Mesendoderm (in vitro differentiated cells): Measurements from ENCODE around the gene GRIK4.
"Not testable (repeated sequence)": the region's sequence is repeated elsewhere in the genome, so short reads cannot be mapped to it uniquely, and the experiment has no call there.

ENCODE experiments used
- DNase-seq: peaks from one replicate; pipeline ENCODE4 v3.0.0; 2013
- H2AK5ac ChIP-seq: 2 replicates; pipeline ENCODE4 v1.6.1; 2013; ENCODE audit warnings: low read length, inconsistent platforms
- H2BK120ac ChIP-seq: 2 replicates; pipeline ENCODE4 v1.6.1; 2013; ENCODE audit warnings: low read depth, mild to moderate bottlenecking, low read length, moderate library complexity, mixed read lengths
- H2BK15ac ChIP-seq: replicated peaks from 2 replicates; pipeline ENCODE4 v1.6.1; 2013; ENCODE audit warnings: low read depth, mild to moderate bottlenecking, moderate library complexity
- H2BK5ac ChIP-seq: 2 replicates; pipeline ENCODE4 v1.6.1; 2013; ENCODE audit warnings: low read length, inconsistent platforms
- H3K18ac ChIP-seq: 2 replicates; pipeline ENCODE4 v1.6.1; 2013; ENCODE audit warnings: mild to moderate bottlenecking, low read length, mixed read lengths
- H3K23ac ChIP-seq: one replicate; pipeline ENCODE4 v1.6.1; 2013; ENCODE audit warnings: low read length
- H3K27ac ChIP-seq: 2 replicates; pipeline ENCODE4 v1.5.1; 2013; ENCODE audit warnings: low read depth, mild to moderate bottlenecking, inconsistent platforms, low read length, moderate library complexity
- H3K27me3 ChIP-seq: 2 replicates; pipeline ENCODE4 v1.6.1; 2013; ENCODE audit warnings: low read length, control low read depth, mild to moderate bottlenecking, inconsistent platforms; ENCODE audit not compliant: insufficient read depth, poor library complexity
- H3K36me3 ChIP-seq: 2 replicates; pipeline ENCODE4 v1.6.1; 2013; ENCODE audit warnings: low read length, inconsistent platforms; ENCODE audit not compliant: control insufficient read depth, insufficient read depth
- H3K4ac ChIP-seq: one replicate; pipeline ENCODE4 v1.6.1; 2013; ENCODE audit warnings: low read depth, mild to moderate bottlenecking, low read length, moderate library complexity
- H3K4me1 ChIP-seq: 2 replicates; pipeline ENCODE4 v1.6.1; 2013; ENCODE audit warnings: low read depth, low read length, inconsistent platforms; ENCODE audit not compliant: control insufficient read depth
- H3K4me2 ChIP-seq: 2 replicates; pipeline ENCODE4 v1.6.1; 2013; ENCODE audit warnings: low read length
- H3K4me3 ChIP-seq: 2 replicates; pipeline ENCODE4 v1.5.1; 2013; ENCODE audit warnings: mild to moderate bottlenecking, low read length
- H3K56ac ChIP-seq: one replicate; pipeline ENCODE4 v1.6.1; 2013; ENCODE audit warnings: low read length
- H3K79me1 ChIP-seq: 2 replicates; pipeline ENCODE4 v1.6.1; 2013; ENCODE audit warnings: low read length, inconsistent platforms
- H3K79me2 ChIP-seq: 2 replicates; pipeline ENCODE4 v1.6.1; 2013; ENCODE audit warnings: mild to moderate bottlenecking, low read length; ENCODE audit not compliant: control insufficient read depth, insufficient read depth
- H3K9ac ChIP-seq: 2 replicates; pipeline ENCODE4 v1.6.1; 2013; ENCODE audit warnings: low read length, inconsistent platforms
- H4K5ac ChIP-seq: one replicate; pipeline ENCODE4 v1.6.1; 2013; ENCODE audit warnings: low read length
- H4K8ac ChIP-seq: one replicate; pipeline ENCODE4 v1.6.1; 2013; ENCODE audit warnings: low read depth, mild to moderate bottlenecking, control low read depth, low read length, moderate library complexity
- WGBS: extraction: QIAGEN DNeasy Blood & Tissue Kit; methylation state at CpG from one replicate; pipeline ENCODE4 v1.1.7; 2013; ENCODE audit warnings: low lambda C conversion rate, missing lambda C conversion rate; ENCODE audit not compliant: insufficient coverage; ENCODE audit errors: extremely low coverage; 5-methylcytosine and 5-hydroxymethylcytosine counted together

The GRIK4 gene

DNA sequence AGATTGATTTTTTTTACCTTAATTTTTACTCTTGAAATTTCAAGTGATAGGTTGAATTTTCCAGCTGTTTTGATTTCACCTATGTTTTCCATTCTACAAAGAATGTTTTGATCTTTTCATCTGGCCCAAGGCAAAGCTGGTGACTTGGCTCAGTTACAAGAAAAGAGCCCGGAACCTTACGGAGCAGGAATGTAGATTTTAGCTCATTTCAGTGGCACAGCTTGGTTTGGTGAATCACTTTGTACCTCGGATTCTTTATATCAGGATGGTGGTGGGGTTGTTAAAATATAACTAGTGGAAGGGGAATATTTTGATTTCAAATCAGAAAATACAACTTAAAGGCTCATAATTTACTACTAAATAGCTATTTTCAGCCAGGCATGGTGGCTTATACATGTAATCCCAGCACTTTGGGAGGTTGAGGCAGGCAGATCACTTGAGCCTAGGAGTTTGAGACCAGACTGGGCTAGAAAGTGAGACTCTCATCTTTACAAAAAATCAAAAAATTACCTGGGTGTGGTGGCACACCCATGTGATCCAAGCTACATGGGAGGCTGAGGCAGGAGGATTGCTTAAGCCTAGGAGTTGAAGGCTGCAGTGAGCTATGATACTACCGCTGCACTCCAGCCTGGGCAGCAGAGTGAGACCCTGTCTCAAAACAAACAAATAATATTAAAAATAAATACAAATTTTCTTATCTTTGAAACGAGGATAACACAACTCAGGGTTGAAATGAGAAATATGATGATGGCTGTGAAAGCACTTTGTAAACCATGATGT, 9.4 kb upstream of the GRIK4 start:
- Histone ChIP-seq H3K23ac (no peak overlapping the region), H3K79me1 (no peaks in the 10 kb centered on the region), H2BK120ac (no peak overlapping the region), H3K4me1 (no peaks in the 10 kb centered on the region), H2BK15ac (no peak overlapping the region), H3K4ac (no peak overlapping the region), H4K5ac (no peak overlapping the region), H3K79me2 (no peaks in the 10 kb centered on the region), H2BK5ac (no peak overlapping the region), H3K27me3 (no peaks in the 10 kb centered on the region), H3K36me3 (no peaks in the 10 kb centered on the region), H3K18ac (no peak overlapping the region), H3K27ac (no peak overlapping the region), H3K9ac (no peak overlapping the region), H3K56ac (no peak overlapping the region), H2AK5ac (no peak overlapping the region), H3K4me3 (no peak overlapping the region), H3K4me2 (no peak overlapping the region), H4K8ac (no peak overlapping the region)
- no CpG with 5 or more reads among the region's 5 CpGs for WGBS
- no peak for DNase-seq

DNA sequence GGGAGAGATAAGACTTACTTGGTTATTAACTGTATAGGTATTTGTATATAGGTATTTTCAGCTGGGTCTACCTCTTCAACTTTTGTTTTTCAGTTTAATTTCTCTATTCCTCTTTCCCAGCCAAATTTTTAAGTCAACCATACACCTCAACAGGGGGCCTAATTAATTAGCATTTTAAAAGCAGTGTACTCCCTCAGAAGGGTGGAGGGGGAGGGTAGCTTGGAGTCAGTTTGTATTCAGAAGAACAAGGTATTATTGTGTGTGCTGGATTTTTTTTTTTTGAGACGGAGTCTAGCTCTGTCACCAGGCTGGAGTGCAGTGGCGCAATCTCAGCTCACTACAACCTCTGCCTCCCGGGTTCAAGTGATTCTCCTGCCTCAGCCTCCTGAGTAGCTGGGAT, 8.0 kb upstream of the GRIK4 start:
- not testable (repeated sequence) for H3K56ac ChIP-seq, H3K4me3 ChIP-seq, H4K5ac ChIP-seq, DNase-seq, H3K27ac ChIP-seq, H3K23ac ChIP-seq, H2BK15ac ChIP-seq, H2AK5ac ChIP-seq, H3K4me2 ChIP-seq, H3K4ac ChIP-seq, H3K9ac ChIP-seq, H4K8ac ChIP-seq, H2BK120ac ChIP-seq, H3K4me1 ChIP-seq, H3K79me2 ChIP-seq, H3K36me3 ChIP-seq, H3K18ac ChIP-seq, H3K79me1 ChIP-seq, H3K27me3 ChIP-seq, H2BK5ac ChIP-seq
- no CpG with 5 or more reads among the region's 3 CpGs for WGBS

DNA sequence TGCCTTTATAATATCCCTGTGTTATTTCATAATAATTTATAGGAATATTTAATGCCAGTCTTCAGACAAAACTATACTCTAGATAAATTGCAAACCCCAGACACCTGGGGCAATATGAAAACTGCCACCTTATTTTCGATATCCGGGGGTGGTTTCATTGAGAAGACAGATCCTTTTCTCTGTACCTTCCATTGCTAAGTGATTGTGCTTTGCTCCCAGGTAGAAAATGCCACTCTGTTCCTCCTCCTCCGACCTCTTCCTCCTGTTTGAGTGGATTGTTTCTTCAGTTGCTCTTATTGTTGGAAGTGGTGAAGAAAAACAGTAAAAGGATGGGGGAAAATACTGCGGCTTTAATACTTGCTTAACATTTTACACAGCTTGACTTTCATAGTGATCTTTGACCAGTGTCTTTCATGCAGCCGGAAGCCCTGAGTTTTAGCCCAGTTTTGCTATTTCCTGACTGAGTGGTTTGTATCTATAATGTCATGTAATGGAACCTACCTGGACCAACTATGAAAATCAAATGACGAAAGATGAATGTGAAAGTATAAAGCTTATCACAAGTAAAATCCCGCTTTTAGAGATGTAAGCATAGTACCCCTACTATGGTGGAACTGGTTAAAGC, 5.6 kb upstream of the GRIK4 start:
- Histone ChIP-seq H3K36me3 (no peaks in the 10 kb centered on the region), H3K4me2 (no peak overlapping the region), H2AK5ac (no peak overlapping the region), H3K23ac (no peak overlapping the region), H2BK5ac (no peak overlapping the region), H3K4me1 (no peaks in the 10 kb centered on the region), H2BK120ac (no peak overlapping the region), H3K56ac (no peak overlapping the region), H4K8ac (no peak overlapping the region), H3K79me1 (no peaks in the 10 kb centered on the region), H4K5ac (no peak overlapping the region), H3K27me3 (no peaks in the 10 kb centered on the region), H3K4ac (no peak overlapping the region), H3K79me2 (no peaks in the 10 kb centered on the region), H3K9ac (no peak overlapping the region), H3K4me3 (no peak overlapping the region), H3K18ac (no peak overlapping the region), H3K27ac (no peak overlapping the region), H2BK15ac (no peak overlapping the region)
- no peak for DNase-seq
- no CpG with 5 or more reads among the region's 7 CpGs for WGBS

DNA sequence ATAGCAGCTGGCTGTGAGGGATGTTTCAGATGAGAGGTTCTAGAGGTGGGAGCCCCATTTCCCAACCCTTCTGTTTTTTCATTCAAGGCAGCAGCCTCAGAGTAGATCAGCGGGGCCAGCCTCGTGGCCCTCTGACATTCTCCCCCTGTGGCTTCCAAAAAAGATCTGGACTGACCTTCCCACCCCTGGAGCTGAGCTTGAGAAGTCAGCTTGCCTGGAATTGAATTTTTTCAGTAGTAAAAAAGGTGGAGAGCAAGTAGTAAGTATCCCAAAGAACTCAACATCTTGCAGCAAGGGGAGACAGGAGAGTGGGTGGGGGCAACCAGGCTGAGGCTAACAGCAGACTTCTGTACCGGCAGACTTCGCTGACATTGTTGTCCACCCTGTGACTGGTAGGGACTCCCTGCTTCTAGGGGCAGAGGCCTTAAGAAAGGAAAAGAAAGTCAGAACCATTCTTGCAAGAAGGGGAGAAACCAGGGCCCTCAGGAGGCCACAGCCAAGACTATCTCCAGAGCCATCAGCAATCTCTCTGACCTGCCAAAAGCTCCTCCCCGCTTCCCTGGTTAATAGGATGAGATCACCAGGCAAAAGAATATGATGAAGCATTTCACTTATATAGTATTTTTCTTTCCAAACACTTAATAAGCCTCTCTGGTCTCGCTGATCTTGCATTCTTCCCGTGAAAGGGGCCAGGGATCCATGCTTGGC, 2.0 kb upstream of the GRIK4 start:
- H3K4ac ChIP-seq, result no peak overlapping the region
- no peak overlapping the region for H3K4me3 ChIP-seq
- no CpG with 5 or more reads among the region's 7 CpGs for WGBS
- no peak overlapping the region for H3K4me2 ChIP-seq
- H3K79me1 ChIP-seq, result no peaks in the 10 kb centered on the region
- H3K18ac ChIP-seq, result no peak overlapping the region
- no peak overlapping the region for H3K9ac ChIP-seq
- no peak overlapping the region for H4K5ac ChIP-seq
- H2AK5ac ChIP-seq, result no peak overlapping the region
- no peak overlapping the region for H3K23ac ChIP-seq
- no peak overlapping the region for H2BK120ac ChIP-seq
- H3K79me2 ChIP-seq, result no peaks in the 10 kb centered on the region
- no peaks in the 10 kb centered on the region for H3K4me1 ChIP-seq
- no peaks in the 10 kb centered on the region for H3K27me3 ChIP-seq
- no peak overlapping the region for H4K8ac ChIP-seq
- no peaks in the 10 kb centered on the region for H3K36me3 ChIP-seq
- H2BK5ac ChIP-seq, result no peak overlapping the region
- no peak for DNase-seq
- H3K56ac ChIP-seq, result no peak overlapping the region
- H3K27ac ChIP-seq, result no peak overlapping the region
- H2BK15ac ChIP-seq, result no peak overlapping the region

DNA sequence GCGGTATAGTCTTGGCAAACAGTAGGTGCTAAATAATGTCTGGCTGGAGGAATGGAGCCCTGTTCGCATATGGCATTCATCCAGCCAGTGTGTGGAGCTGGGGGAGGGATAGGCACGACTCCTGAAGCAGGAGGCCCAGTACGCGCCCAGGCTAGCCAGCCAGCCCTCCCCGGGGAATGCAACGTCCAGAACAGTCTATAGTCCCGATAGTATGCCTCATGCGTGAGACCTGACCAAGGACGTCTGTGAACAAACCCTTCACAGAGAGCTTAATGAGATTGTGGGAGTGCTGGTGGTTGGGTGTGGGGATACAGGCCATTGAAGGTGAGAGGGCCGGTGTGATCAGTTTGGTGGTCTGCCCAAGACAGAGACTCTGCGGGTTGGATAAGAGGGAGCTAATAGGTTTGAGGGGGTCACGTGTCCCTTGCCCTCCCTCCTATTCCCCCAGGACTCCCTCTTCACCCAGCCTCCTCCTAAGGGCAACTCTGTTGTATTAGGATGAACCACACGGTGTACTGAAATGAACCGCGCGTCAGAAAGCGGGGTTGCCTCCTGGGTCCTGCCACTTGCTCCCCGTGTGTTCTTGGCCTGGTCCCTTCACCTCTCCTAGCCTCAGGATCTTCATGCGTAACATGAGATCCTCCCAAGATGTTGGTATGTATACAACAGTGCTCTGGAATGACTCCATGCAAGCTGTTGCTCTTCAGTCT, 987 bp upstream of the GRIK4 start:
- no peak overlapping the region for H2BK5ac ChIP-seq
- no peak overlapping the region for H4K5ac ChIP-seq
- H2BK15ac ChIP-seq, result no peak overlapping the region
- H3K79me2 ChIP-seq, result no peaks in the 10 kb centered on the region
- H3K4me2 ChIP-seq, result no peak overlapping the region
- H3K36me3 ChIP-seq, result no peaks in the 10 kb centered on the region
- H3K56ac ChIP-seq, result no peak overlapping the region
- H3K4me3 ChIP-seq, result no peak overlapping the region
- H4K8ac ChIP-seq, result no peak overlapping the region
- no peak overlapping the region for H3K18ac ChIP-seq
- no peaks in the 10 kb centered on the region for H3K4me1 ChIP-seq
- no peaks in the 10 kb centered on the region for H3K27me3 ChIP-seq
- no peak overlapping the region for H2BK120ac ChIP-seq
- no peak overlapping the region for H2AK5ac ChIP-seq
- H3K23ac ChIP-seq, result no peak overlapping the region
- H3K9ac ChIP-seq, result no peak overlapping the region
- WGBS, result no CpG with 5 or more reads among the region's 20 CpGs
- H3K79me1 ChIP-seq, result no peaks in the 10 kb centered on the region
- DNase-seq, result no peak
- H3K4ac ChIP-seq, result no peak overlapping the region
- no peak overlapping the region for H3K27ac ChIP-seq
